ENCODE data around the gene CCDC30. TPM values are rescaled to one million over a fixed set of nuclear protein-coding genes. Genes with fewer than 3 reads are reported as not detected.
A peak's percentile ranks its signal among the peaks of the same experiment; 100 is the strongest.

Gene CCDC30
- total and polyA plus RNA-seq, 9 of the 15 experiments (the other 6 are each of a cell fraction or from before 2014, with no cell fraction given), result 0.05 to 0.91 (median 0.24) TPM

- no peak for TF ChIP-seq ZNF717 (CRISPR knock-in tag; IDR thresholded peaks at IDR 0.05)
Measured at GRCh38 chr1:42551590-42551989, 88.5 kb downstream of the CCDC30 start (continued).

DNA sequence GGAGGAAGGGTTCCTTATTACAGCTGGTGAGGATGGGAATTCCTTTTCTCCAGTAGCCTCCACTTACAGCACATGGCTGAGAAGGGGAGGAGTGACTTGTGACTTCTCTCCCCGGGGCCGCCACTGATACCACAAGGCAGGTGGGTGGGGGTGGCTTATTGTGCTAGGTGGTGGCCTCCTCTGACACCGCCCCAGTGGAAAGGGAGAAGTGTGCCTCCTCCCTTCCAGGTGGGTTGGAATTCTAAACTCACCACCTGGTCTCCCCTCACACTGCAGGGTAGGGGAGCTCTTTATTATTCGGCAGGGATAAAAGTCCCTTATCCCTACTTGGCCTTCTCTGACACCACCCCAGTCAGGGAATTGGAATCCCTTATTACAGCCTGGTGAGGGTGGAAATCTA lies 89.5 kb downstream of the CCDC30 start:
- no peak overlapping the region for H3K9ac ChIP-seq (ENCODE audit: insufficient read depth in 1 of 2, low read depth in 2 of 2, low read length in 2 of 2)
- 5% methylated on average over 4 of the region's 4 CpGs for WGBS (ENCODE audit: insufficient coverage, low coverage, missing lambda C conversion rate)
- no peaks in the 10 kb centered on the region for H3K79me2 ChIP-seq (ENCODE audit: control insufficient read depth, insufficient read depth, low read length)
- POLR2A ChIA-PET, result interaction anchor here (1.3 kb wide), 1 partner anchor 15 kb away, joined by 3 read pairs; no protein-coding TSS in a partner anchor
- H3K36me3 ChIP-seq (ENCODE audit: control insufficient read depth, insufficient read depth, low read length), result no peaks in the 10 kb centered on the region
- no TSS peak for BruUV-seq (replicated peaks)
- H3K9me3 ChIP-seq (replicated peaks; ENCODE audit: control insufficient read depth, insufficient read depth, low read depth, low read length), result no peaks in the 10 kb centered on the region
- peak; percentile 57 for ATAC-seq
- H3K9me1 ChIP-seq (ENCODE audit: control insufficient read depth, insufficient read depth, low read length), result no peaks in the 10 kb centered on the region
- DNase-seq (ENCODE audit: extremely low read depth in 1 of 4, low spot score in 3 of 4), result peak in 1 of 4 experiments; percentile 11
- in situ Hi-C loops (cut with MboI) (no loop called here), intact Hi-C loops (cut with micrococcal nuclease) (no loop called here)
- H2AFZ ChIP-seq (ENCODE audit: low read depth, low read length), result no peak overlapping the region
- no peak overlapping the region for H3K4me3 ChIP-seq
- H3K27me3 ChIP-seq (ENCODE audit: control insufficient read depth in 2 of 2, insufficient read depth in 2 of 2, low read length in 2 of 2), result peaks cover 0 to 3% of the 10 kb centered on the region in 2 experiments; a peak in 2 of 5 replicates
- no peaks in the 10 kb centered on the region for H4K20me1 ChIP-seq (replicated peaks; ENCODE audit: control insufficient read depth, insufficient read depth, low read length)
- TF ChIP-seq GATA2 (CRISPR knock-in tag; IDR thresholded peaks at IDR 0.05), result no peak
- TF ChIP-seq, protein P1, sequence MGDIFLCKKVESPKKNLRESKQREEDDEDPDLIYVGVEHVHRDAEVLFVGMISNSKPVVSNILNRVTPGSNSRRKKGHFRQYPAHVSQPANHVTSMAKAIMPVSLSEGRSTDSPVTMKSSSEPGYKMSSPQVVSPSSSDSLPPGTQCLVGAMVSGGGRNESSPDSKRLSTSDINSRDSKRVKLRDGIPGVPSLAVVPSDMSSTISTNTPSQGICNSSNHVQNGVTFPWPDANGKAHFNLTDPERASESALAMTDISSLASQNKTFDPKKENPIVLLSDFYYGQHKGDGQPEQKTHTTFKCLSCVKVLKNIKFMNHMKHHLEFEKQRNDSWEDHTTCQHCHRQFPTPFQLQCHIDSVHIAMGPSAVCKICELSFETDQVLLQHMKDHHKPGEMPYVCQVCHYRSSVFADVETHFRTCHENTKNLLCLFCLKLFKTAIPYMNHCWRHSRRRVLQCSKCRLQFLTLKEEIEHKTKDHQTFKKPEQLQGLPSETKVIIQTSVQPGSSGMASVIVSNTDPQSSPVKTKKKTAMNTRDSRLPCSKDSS (IDR thresholded peaks at IDR 0.05; ENCODE audit: low read depth, partially characterized antibody), result no peak
- 0 out of 2 replicates have a peak, but pooled peaks have one; percentile 23 for TF ChIP-seq L3MBTL2 (IDR thresholded peaks at IDR 0.05)
- TF ChIP-seq, protein P2, sequence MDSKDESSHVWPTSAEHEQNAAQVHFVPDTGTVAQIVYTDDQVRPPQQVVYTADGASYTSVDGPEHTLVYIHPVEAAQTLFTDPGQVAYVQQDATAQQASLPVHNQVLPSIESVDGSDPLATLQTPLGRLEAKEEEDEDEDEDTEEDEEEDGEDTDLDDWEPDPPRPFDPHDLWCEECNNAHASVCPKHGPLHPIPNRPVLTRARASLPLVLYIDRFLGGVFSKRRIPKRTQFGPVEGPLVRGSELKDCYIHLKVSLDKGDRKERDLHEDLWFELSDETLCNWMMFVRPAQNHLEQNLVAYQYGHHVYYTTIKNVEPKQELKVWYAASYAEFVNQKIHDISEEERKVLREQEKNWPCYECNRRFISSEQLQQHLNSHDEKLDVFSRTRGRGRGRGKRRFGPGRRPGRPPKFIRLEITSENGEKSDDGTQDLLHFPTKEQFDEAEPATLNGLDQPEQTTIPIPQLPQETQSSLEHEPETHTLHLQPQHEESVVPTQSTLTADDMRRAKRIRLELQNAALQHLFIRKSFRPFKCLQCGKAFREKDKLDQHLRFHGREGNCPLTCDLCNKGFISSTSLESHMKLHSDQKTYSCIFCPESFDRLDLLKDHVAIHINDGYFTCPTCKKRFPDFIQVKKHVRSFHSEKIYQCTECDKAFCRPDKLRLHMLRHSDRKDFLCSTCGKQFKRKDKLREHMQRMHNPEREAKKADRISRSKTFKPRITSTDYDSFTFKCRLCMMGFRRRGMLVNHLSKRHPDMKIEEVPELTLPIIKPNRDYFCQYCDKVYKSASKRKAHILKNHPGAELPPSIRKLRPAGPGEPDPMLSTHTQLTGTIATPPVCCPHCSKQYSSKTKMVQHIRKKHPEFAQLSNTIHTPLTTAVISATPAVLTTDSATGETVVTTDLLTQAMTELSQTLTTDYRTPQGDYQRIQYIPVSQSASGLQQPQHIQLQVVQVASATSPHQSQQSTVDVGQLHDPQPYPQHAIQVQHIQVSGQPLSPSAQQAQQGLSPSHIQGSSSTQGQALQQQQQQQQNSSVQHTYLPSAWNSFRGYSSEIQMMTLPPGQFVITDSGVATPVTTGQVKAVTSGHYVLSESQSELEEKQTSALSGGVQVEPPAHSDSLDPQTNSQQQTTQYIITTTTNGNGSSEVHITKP (IDR thresholded peaks at IDR 0.05; ENCODE audit: partially characterized antibody), result peak; percentile 20
- peak; percentile 44; the same call in 1 of the 2 replicates for TF ChIP-seq MYC (IDR thresholded peaks at IDR 0.05; ENCODE audit: low read depth, low read length)
- no peak for TF ChIP-seq MYC (CRISPR knock-in tag; IDR thresholded peaks at IDR 0.05; ENCODE audit: borderline replicate concordance, low read depth)
- TF ChIP-seq KLF13 (tag; IDR thresholded peaks at IDR 0.05; ENCODE audit: borderline replicate concordance, low read depth), result no peak
- no peak for TF ChIP-seq ZNF354B (CRISPR knock-in tag; IDR thresholded peaks at IDR 0.05)
- CTCF ChIA-PET (ENCODE audit: low intra/inter-chr PET ratio), result no interaction called here
- H3K4me2 ChIP-seq (ENCODE audit: insufficient read depth, low read length), result no peak overlapping the region
- H3K4me1 ChIP-seq (replicated peaks in 1 of 2; ENCODE audit: control insufficient read depth in 2 of 2, insufficient read depth in 2 of 2, low read length in 2 of 2), result no peaks in the 10 kb centered on the region; a peak in 2 of 5 replicates
- no peak for FAIRE-seq
- no peak overlapping the region for H3K27ac ChIP-seq (ENCODE audit: extremely low read depth, low read depth, low read length)
